HCT116 (cell line): Measurements from ENCODE around the gene LKAAEAR1. TPM values are rescaled to one million over a fixed set of nuclear protein-coding genes. Genes with fewer than 3 reads are reported as not detected.

ENCODE experiments used
- ATAC-seq: fragments of 200-7000 bp; cut with Tn5 transposase; 2 replicates; pipeline ENCODE4 v1.9.1; 2020; ENCODE audit warnings: mild to moderate bottlenecking, moderate library complexity
- BruUV-seq: library from RNA; stranded (reverse); fragments of 400-500 nt; replicated peaks from 2 replicates; lab custom pipeline; 2021; lab: Mats Ljungman, UMichigan
- CTCF ChIA-PET: fragments of 300-600 bp; sonication (Branson Sonifier 250); formaldehyde crosslinking; loops from one replicate; lab custom pipeline; 2021; ENCODE audit warnings: antibody characterized with exemption; lab: Charles Lee
- POLR2A ChIA-PET: fragments of 300-600, 350-600 bp; sonication (Branson Sonifier 250); formaldehyde crosslinking; loops from one replicate; lab custom pipeline; 2021; ENCODE audit warnings: antibody characterized with exemption; lab: Charles Lee
- RAD21 ChIA-PET, 2 experiments: fragments of 300-600 bp; sonication (Branson Sonifier 250); formaldehyde crosslinking; loops; one replicate each; lab custom pipeline; 2023; ENCODE audit warnings: low total read pairs in 2 of 2; ENCODE audit not compliant: uncharacterized antibody in 2 of 2, unreplicated experiment in 2 of 2, low non-redundant PET in 1 of 2; lab: Charles Lee
- DNase-seq: peaks from one replicate; pipeline ENCODE4 v3.0.0-alpha.2; 2010; ENCODE audit warnings: low read depth, low spot score
- H2AFZ ChIP-seq: fragments of 200-600 bp; shearing (Covaris generic), sonication (generic); 2 replicates; pipeline ENCODE4 v1.6.1; 2017; ENCODE audit warnings: low read depth, mixed run types, mixed read lengths, antibody characterized with exemption, low read length; ENCODE audit not compliant: poor library complexity, severe bottlenecking
- H3K27ac ChIP-seq: 2 replicates; pipeline ENCODE4 v1.5.1; 2012; ENCODE audit warnings: low read depth, low read length
- H3K27me3 ChIP-seq: fragments of 200-600 bp; sonication (generic); 2 replicates; pipeline ENCODE4 v1.6.1; 2016; ENCODE audit warnings: mixed run types, low read length, mixed read lengths; ENCODE audit not compliant: insufficient read depth
- H3K36me3 ChIP-seq, 2 experiments: fragments of 200-500 bp in 1 of 2; fragments of 200-600 bp in 1 of 2; sonication (Bioruptor generic) in 1 of 2; sonication (generic) in 1 of 2; 2 replicates each; pipeline versions ENCODE4 v1.5.1 to v1.6.1; 2014 to 2016; ENCODE audit warnings: low read length in 2 of 2, inconsistent platforms in 1 of 2, mixed read lengths in 1 of 2, mixed run types in 1 of 2; ENCODE audit not compliant: insufficient read depth in 2 of 2, control insufficient read depth in 1 of 2
- H3K4me1 ChIP-seq, 2 experiments: fragments of 200-600 bp in 1 of 2; sonication (generic) in 1 of 2; 2 replicates each; pipeline versions ENCODE4 v1.5.1 to v1.6.1; 2012 to 2017; ENCODE audit warnings: low read length in 2 of 2, inconsistent platforms in 1 of 2, mild to moderate bottlenecking in 1 of 2, mixed read lengths in 1 of 2, mixed run types in 1 of 2, moderate library complexity in 1 of 2; ENCODE audit not compliant: insufficient read depth in 2 of 2, control insufficient read depth in 1 of 2
- H3K4me2 ChIP-seq: fragments of 200-600 bp; sonication (generic); 2 replicates; pipeline ENCODE4 v1.6.1; 2017; ENCODE audit warnings: mixed run types, low read length, mixed read lengths
- H3K4me3 ChIP-seq, 2 experiments: fragments of 200-600 bp in 1 of 2; sonication (generic) in 1 of 2; replicated peaks in 1 of 2; 2 replicates each; pipeline ENCODE4 v1.5.1; 2011 to 2016; ENCODE audit warnings: low read length in 2 of 2, control low read depth in 1 of 2, low read depth in 1 of 2, mild to moderate bottlenecking in 1 of 2, mixed read lengths in 1 of 2, mixed run types in 1 of 2
- H3K79me2 ChIP-seq: fragments of 200-600 bp; sonication (generic); 2 replicates; pipeline ENCODE4 v1.6.1; 2017; ENCODE audit warnings: mild to moderate bottlenecking, mixed run types, low read length, moderate library complexity, mixed read lengths; ENCODE audit not compliant: insufficient read depth
- H3K9ac ChIP-seq: fragments of 200-600 bp; sonication (generic); 2 replicates; pipeline ENCODE4 v1.6.1; 2016; ENCODE audit warnings: low read length, mixed read lengths
- H3K9me2 ChIP-seq: fragments of 200-600 bp; sonication (generic), shearing (Covaris generic); 2 replicates; pipeline ENCODE4 v1.6.1; 2017; ENCODE audit warnings: mixed run types, mild to moderate bottlenecking, moderate library complexity; ENCODE audit not compliant: insufficient read depth
- H3K9me3 ChIP-seq, 2 experiments: fragments of 200-500 bp in 1 of 2; fragments of 200-600 bp in 1 of 2; sonication (Bioruptor generic) in 1 of 2; sonication (generic) in 1 of 2; 2 replicates each; pipeline ENCODE4 v1.6.1; 2014 to 2017; ENCODE audit warnings: low read length in 2 of 2, mixed read lengths in 2 of 2, inconsistent platforms in 1 of 2, low read depth in 1 of 2, mild to moderate bottlenecking in 1 of 2, mixed run types in 1 of 2, moderate library complexity in 1 of 2; ENCODE audit not compliant: control insufficient read depth in 1 of 2, insufficient read depth in 1 of 2
- H4K20me1 ChIP-seq: fragments of 200-600 bp; sonication (generic), shearing (Covaris generic); 2 replicates; pipeline ENCODE4 v1.6.1; 2017; ENCODE audit warnings: mixed run types, mild to moderate bottlenecking, moderate library complexity; ENCODE audit not compliant: insufficient read depth
- CBX3 ChIP-seq: IDR thresholded peaks from 2 replicates; pipeline ENCODE4 v1.6.1; 2012; ENCODE audit warnings: low read depth
- CEBPB ChIP-seq: IDR thresholded peaks from 2 replicates; pipeline ENCODE4 v1.6.1; 2012; ENCODE audit warnings: low read depth
- EGR1 ChIP-seq: IDR thresholded peaks from 2 replicates; pipeline ENCODE4 v1.6.1; 2012; ENCODE audit warnings: low read depth
- ELF1 ChIP-seq: IDR thresholded peaks from 2 replicates; pipeline ENCODE4 v1.6.1; 2012; ENCODE audit warnings: low read depth, borderline replicate concordance
- EZH2phosphoT487 ChIP-seq: fragments of 200-600 bp; IDR thresholded peaks from 2 replicates; pipeline ENCODE4 v1.6.1; 2018; ENCODE audit warnings: antibody characterized with exemption, borderline replicate concordance
- JUND ChIP-seq: IDR thresholded peaks from 2 replicates; pipeline ENCODE4 v1.6.1; 2012
- POLR2A ChIP-seq: IDR thresholded peaks from 2 replicates; pipeline ENCODE4 v1.7.0; 2011; ENCODE audit warnings: borderline replicate concordance; ENCODE audit not compliant: insufficient read depth, insufficient read length; ENCODE audit errors: extremely low read depth
- RAD21 ChIP-seq: IDR thresholded peaks from 2 replicates; pipeline ENCODE4 v1.6.1; 2012; ENCODE audit warnings: low read depth, mild to moderate bottlenecking
- SP1 ChIP-seq: IDR thresholded peaks from 2 replicates; pipeline ENCODE4 v1.6.1; 2012; ENCODE audit warnings: low read depth
- SRF ChIP-seq: IDR thresholded peaks from 2 replicates; pipeline ENCODE4 v1.6.1; 2012; ENCODE audit warnings: low read depth
- TCF7L2 ChIP-seq: IDR thresholded peaks from 2 replicates; pipeline ENCODE4 v1.7.0; 2011; ENCODE audit warnings: borderline replicate concordance, inconsistent platforms; ENCODE audit not compliant: insufficient read depth, insufficient read length; ENCODE audit errors: extremely low read depth
- ZFX ChIP-seq: fragments of 450-650 bp; IDR thresholded peaks from 2 replicates; pipeline ENCODE4 v1.6.1; 2017
- ZNF274 ChIP-seq: fragments of 200-500 bp; sonication (Bioruptor generic); IDR thresholded peaks from 2 replicates; pipeline ENCODE4 v1.6.1; 2014; ENCODE audit warnings: mild to moderate bottlenecking, low read depth, low read length, inconsistent platforms
- intact Hi-C: fragments of 100-400 bp; cut with micrococcal nuclease; formaldehyde crosslinking; loops from 2 replicates; pipeline ENCODE4 v1.10.0; 2022
- total RNA-seq: library from RNA; stranded (reverse); gene quantifications from one replicate; pipeline ENCODE4 v1.2.1, GENCODE V29; 2021; ENCODE audit not compliant: unreplicated experiment
- TF ChIP-seq, protein P1 (sequence below), 3 experiments: fragments of 200-600 bp in 1 of 3; sonication (generic) in 1 of 3; IDR thresholded peaks in 2 of 3; conservative IDR thresholded peaks in 1 of 3; 2 replicates each; pipeline ENCODE4 v1.5.1; 2012 to 2017; ENCODE audit warnings: low read depth in 2 of 3, low read length in 2 of 3, antibody characterized with exemption in 1 of 3, borderline replicate concordance in 1 of 3, control low read depth in 1 of 3, mild to moderate bottlenecking in 1 of 3, mixed read lengths in 1 of 3, mixed run types in 1 of 3, moderate library complexity in 1 of 3; ENCODE audit not compliant: insufficient read depth in 1 of 3
- TF ChIP-seq, protein P2 (sequence below): IDR thresholded peaks from 2 replicates; pipeline ENCODE4 v1.6.1; 2012
- TF ChIP-seq, protein P3 (sequence below): IDR thresholded peaks from 2 replicates; pipeline ENCODE4 v1.6.1; 2012; ENCODE audit warnings: low read depth

Gene LKAAEAR1
- total RNA-seq, 1 experiment from 2014 or later, result not detected

DNA sequence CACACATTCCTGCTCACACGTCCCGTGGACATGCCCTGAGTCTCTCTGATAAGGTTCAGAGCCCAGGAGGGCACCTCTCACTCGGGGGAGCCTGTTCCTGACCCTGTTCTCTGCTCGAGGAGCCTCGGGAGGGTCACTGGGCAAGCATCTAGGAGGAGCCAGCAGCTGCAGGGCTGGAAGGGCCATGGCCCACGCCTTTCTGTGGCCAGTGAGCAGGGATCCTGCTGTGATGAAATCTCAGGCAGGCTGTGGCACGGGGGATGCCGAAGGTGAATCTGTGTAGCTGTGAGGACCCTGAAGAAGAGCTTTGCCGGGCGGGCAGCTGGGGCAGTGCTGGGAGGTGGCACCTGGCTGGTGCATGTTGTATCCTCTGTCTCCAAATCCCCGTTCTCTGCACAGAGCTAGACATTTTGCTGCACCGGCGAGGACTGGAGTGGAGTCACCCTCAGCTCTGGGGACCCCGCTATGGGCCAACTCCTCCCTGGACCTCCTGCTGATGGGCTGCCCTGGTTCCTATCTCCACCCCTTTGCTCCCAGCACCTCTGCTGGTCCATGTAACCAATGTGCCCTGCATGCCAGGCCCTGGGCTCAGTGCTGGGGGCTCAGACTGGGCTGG is 30.3 kb upstream of the LKAAEAR1 start:
- TF ChIP-seq SP1 (no peak), TCF7L2 (no peak), RAD21 (no peak), EGR1 (no peak), SRF (no peak), POLR2A (no peak)
- Histone ChIP-seq H4K20me1 (no peaks in the 10 kb centered on the region), H3K36me3 (no peaks in the 10 kb centered on the region), H3K27ac (no peak overlapping the region), H2AFZ (no peak overlapping the region), H3K4me2 (no peak overlapping the region), H3K27me3 (no peaks in the 10 kb centered on the region), H3K4me3 (no peak overlapping the region), H3K9me2 (no peaks in the 10 kb centered on the region), H3K9ac (no peak overlapping the region), H3K4me1 (no peaks in the 10 kb centered on the region), H3K79me2 (no peaks in the 10 kb centered on the region), H3K9me3 (no peaks in the 10 kb centered on the region)
- no TSS peak for BruUV-seq
- DNase-seq (no peak), ATAC-seq (no peak)
- ChIA-PET POLR2A (no interaction called here), CTCF (no interaction called here), RAD21 (no interaction called here)
- intact Hi-C loops, result no loop called here

DNA sequence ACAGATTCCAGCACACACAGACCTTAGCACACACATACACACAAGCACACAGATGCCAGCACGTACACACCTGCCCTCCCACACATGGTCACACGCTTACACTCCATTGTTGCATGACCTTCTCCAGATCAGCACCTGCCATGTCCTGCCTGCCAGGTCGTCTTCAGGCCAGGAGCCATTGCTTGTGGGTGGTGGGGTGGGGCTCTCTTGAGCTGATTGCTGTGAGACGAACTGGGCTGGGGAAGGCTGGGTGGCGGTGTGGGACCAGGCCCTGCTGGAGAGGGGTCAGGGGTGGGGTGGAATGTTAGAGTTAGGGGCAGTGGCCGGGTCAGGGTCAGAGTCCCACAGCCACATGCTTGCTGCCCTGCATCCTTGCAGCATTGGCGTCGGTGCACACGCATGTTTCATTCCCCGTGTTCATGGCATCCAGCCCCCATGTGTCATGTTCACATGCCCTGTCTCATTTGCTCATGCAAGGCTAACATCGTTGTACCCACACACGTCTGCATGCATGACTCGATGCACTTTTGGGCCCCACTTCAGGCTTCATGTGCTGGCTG is 29.7 kb upstream of the LKAAEAR1 start:
- Histone ChIP-seq H3K9ac (no peak overlapping the region), H3K4me1 (no peaks in the 10 kb centered on the region), H2AFZ (no peak overlapping the region), H3K9me3 (no peaks in the 10 kb centered on the region), H3K36me3 (no peaks in the 10 kb centered on the region), H3K27ac (no peak overlapping the region), H4K20me1 (no peaks in the 10 kb centered on the region), H3K4me3 (no peak overlapping the region), H3K4me2 (no peak overlapping the region), H3K27me3 (no peaks in the 10 kb centered on the region), H3K9me2 (no peaks in the 10 kb centered on the region), H3K79me2 (no peaks in the 10 kb centered on the region)
- intact Hi-C loops, result no loop called here
- CTCF ChIA-PET, result no interaction called here
- BruUV-seq, result no TSS peak
- ATAC-seq (no peak), DNase-seq (no peak)
- RAD21 ChIA-PET, result no interaction called here
- POLR2A ChIA-PET, result no interaction called here
- TF ChIP-seq CBX3 (no peak), POLR2A (no peak), CEBPB (no peak), SP1 (no peak), ELF1 (no peak), ZNF274 (no peak), EZH2phosphoT487 (no peak), JUND (no peak), ZFX (no peak), RAD21 (no peak), EGR1 (no peak)
- TF ChIP-seq, protein P1, sequence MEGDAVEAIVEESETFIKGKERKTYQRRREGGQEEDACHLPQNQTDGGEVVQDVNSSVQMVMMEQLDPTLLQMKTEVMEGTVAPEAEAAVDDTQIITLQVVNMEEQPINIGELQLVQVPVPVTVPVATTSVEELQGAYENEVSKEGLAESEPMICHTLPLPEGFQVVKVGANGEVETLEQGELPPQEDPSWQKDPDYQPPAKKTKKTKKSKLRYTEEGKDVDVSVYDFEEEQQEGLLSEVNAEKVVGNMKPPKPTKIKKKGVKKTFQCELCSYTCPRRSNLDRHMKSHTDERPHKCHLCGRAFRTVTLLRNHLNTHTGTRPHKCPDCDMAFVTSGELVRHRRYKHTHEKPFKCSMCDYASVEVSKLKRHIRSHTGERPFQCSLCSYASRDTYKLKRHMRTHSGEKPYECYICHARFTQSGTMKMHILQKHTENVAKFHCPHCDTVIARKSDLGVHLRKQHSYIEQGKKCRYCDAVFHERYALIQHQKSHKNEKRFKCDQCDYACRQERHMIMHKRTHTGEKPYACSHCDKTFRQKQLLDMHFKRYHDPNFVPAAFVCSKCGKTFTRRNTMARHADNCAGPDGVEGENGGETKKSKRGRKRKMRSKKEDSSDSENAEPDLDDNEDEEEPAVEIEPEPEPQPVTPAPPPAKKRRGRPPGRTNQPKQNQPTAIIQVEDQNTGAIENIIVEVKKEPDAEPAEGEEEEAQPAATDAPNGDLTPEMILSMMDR (IDR thresholded peaks at IDR 0.05 in 2 of 3, conservative IDR thresholded peaks at IDR 0.05 in 1 of 3; ENCODE audit: borderline replicate concordance in 1 of 3, insufficient read depth in 1 of 3, low read depth in 2 of 3, low read length in 2 of 3), result no peak
- TF ChIP-seq, protein P2, sequence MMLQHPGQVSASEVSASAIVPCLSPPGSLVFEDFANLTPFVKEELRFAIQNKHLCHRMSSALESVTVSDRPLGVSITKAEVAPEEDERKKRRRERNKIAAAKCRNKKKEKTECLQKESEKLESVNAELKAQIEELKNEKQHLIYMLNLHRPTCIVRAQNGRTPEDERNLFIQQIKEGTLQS, result no peak
- TF ChIP-seq, protein P3, sequence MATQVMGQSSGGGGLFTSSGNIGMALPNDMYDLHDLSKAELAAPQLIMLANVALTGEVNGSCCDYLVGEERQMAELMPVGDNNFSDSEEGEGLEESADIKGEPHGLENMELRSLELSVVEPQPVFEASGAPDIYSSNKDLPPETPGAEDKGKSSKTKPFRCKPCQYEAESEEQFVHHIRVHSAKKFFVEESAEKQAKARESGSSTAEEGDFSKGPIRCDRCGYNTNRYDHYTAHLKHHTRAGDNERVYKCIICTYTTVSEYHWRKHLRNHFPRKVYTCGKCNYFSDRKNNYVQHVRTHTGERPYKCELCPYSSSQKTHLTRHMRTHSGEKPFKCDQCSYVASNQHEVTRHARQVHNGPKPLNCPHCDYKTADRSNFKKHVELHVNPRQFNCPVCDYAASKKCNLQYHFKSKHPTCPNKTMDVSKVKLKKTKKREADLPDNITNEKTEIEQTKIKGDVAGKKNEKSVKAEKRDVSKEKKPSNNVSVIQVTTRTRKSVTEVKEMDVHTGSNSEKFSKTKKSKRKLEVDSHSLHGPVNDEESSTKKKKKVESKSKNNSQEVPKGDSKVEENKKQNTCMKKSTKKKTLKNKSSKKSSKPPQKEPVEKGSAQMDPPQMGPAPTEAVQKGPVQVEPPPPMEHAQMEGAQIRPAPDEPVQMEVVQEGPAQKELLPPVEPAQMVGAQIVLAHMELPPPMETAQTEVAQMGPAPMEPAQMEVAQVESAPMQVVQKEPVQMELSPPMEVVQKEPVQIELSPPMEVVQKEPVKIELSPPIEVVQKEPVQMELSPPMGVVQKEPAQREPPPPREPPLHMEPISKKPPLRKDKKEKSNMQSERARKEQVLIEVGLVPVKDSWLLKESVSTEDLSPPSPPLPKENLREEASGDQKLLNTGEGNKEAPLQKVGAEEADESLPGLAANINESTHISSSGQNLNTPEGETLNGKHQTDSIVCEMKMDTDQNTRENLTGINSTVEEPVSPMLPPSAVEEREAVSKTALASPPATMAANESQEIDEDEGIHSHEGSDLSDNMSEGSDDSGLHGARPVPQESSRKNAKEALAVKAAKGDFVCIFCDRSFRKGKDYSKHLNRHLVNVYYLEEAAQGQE, result no peak
